ENCODE results near the gene LRBA. TPM values are rescaled to one million over a fixed set of nuclear protein-coding genes. Genes with fewer than 3 reads are reported as not detected.
"Not testable (repeated sequence)": the region's sequence is repeated elsewhere in the genome, so short reads cannot be mapped to it uniquely, and the experiment has no call there.

Gene LRBA
- total RNA-seq, 1 donor from 2014 or later = 52.4 TPM

DNA sequence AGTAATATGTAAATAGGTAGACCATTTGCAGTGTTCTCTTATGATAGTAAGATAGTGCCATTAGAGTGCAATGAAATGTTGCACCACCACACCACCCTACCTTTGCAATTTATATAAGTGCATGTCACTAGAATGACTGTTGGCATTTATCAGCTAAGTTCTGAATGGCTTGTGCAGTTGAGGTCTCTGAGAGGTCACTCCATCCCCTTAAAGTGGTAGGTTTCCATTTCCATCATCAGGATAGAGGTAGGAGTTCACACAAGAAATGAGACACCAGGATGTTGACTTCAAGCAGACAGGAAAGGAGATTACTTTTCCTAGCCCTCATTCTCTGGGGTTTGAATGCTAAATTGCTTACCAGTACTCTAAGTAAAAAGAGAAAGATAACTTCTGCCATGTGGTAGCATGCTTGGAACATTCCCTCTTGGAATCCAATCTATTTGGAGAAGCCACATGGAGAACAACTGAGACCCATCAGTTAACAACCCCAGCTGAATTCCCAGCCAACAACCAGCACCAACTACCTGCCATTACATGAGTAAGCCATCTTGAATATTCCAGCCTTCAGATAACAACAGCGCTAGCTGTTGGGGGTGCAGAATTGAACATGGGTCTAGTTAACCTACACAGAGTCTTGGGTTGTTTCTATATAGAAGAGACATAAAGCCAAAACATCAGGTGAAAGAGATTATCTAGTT is 6.7 kb upstream of the LRBA start:
- no peak for DNase-seq

DNA sequence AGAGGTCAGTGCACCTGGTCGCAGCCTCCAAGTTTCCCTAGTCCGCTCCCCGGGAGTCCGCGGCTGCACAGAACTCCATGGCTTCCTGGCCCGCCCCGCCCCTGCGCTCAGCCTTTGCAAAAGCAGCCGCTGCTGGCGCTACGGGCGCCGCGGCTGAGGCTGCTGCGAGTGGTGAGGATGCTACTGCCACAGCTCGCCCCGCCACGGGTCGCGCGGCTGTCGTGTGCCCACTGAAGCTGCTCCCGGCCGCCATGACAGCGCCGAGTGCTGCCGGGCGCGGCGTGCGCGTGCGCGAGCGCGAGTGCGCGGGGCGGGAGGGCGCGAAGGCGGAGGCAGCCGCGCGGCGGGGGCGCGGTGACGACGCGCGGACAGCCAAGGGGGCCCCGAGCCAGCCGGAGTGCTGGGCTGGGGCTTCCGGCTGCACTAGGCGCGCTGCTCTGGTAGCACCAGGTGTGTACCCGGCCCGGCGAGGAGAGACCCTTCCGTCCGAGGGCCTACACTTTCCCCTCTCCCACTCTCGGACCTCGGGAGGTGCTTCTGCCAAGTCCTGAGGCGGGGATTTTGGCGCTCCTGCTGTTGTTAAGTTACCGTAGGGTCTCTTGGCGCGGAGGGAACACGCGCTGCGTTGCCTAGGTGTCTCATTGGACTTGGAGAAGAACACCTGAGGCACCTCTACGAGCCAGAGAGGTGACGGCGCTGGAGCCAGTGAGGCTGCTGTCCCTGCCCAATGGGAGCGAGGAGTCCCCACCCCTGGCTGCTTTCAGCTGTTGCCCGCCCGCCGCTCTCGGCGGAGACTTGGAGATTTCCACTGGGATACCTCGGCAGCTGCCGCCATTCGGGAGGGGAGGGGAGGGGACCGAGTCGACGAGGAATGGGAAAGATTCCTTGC is 619 bp upstream of the LRBA start:
- DNase-seq = peak; percentile 85

DNA sequence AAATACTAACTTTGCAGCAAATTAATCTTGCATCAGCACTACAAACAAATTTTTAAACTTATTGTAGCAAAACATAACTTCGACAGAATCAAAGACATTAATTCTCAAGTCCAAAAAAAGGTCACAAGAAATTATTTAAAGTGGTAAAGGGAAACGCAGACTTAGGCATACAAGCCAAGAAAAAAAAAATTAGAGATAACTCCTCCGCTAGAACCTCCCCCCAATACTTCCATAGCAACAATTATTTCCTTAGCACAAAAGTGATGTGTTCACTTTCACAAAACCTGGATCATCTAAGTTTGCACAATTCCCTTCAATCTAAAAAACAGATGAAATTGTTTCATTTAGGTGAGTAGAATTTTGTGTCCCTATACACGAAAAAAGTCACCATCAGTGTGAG is 1.1 kb downstream of the LRBA start:
- no peak for DNase-seq

DNA sequence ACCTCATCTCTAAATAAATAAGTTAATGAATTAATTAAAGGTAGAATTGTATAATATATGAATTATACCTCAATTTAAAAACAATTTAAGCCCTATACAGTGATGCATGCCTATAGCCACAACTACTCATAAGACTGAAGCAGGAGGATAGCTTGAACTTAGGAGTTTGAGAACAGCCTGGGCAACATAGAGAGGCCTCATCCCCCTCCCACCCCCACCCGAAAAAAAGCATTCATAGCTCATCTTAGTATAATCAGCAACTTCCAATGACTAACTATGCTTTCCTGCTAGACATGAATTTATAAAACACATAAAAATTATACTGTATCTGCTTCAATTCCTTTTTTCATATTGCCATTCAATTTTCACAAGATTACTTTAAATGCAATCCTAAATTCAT is 1.6 kb downstream of the LRBA start:
- DNase-seq = no peak

DNA sequence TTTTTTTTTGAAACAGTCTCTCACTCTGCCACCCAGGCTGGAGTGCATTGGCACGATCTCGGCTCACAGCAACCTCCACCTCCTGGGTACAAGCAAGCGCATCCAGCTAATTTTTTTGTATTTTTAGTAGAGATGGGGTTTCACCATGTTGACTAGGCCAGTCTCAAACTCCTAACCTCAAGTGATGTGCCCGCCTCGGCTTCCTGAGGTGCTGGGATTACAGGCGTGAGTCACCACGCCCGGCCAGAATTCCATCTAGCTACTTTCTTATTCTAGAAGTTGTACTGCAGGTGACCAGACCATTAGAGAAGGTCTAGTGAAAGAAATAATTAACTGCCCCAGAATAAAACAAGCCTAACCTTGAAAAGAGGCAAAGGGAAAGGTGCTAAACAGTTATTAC is 2.3 kb downstream of the LRBA start:
- DNase-seq = peak; percentile 44

DNA sequence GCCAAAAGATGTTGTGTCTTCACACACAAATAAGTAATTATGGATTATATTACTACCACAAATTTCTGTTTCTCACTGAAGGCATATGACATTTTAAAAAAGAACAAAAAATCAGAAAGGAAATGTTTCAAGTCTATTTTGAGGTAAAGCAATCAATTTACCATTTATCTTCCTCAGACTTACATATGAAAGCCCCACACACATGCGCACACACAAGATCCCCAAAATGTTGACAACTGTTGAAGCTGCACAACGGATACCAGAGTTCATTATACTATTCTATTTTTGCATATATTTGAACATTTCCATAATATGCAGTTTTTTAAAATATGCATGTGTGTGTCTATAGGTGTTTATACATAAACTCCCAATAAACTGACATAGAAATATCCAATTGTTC is 2.7 kb downstream of the LRBA start:
- no peak for DNase-seq

DNA sequence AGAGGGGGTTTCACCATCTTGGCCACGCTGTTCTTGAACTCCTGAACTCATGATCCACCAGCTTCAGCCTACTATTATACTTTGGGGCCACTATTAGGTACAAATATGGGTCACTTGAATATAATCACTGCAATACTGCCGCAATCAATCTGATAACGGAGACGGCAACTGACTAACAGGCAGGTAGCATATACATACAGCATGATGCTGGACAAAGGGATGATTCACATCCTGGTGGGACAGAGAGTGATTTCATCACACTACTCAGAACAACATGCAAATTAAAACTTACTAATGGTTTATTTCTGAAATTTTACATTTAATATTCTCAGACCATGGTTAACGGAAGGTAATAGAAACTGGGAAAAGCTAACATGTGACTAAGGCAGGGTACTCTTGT is 10.9 kb downstream of the LRBA start:
- peak; percentile 82 for DNase-seq

DNA sequence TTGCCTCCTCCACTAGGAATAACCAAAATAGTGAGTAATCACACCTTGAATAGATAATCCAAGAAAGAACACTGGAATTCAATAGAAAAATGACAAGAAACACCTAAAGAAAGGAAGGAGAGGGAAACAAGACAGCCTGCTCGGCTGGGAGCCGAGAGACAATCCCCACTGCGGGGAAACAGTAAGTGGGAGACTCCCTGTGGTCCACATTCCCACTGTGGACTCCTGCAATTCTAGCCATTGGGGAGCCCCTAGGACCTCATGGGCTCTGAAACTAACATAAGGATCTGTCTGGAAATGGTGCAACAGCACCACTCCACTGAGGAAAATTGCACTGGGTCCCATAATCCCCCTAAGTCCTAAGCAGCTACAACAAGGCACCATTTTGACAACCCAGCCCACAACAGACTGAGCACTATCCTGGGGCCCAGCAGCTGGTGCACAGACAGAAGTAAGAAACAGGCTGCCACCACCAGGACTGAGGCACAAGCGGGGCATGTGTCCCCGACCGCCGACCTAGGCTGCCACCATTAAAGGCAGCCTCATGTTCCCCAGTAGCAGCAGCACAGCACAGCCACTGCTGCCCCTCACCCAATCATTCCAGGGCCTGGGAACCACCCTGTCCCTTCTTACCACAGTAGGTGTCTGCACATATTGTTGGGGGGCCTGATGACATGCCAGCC is 14.2 kb downstream of the LRBA start:
- DNase-seq = no peak

DNA sequence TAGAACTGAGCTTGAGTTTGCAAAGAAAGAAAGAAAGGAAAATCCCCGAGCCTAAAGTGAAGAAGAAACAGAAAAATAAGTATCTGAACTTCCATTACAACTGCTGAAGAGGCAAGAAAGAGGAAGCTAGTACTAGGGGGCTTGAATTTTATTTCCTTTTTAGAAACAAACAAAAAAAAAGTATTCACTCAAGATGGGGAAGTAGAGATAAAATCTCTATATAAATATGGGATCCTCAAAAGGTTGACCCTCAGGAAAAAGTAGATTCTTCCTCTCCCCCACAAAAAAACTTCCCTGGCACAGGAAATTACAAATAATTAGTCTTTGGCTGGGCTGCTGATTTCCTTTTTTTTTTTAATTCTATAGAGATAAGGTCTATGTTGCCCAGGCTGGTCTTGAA is 16.0 kb downstream of the LRBA start:
- DNase-seq = no peak

DNA sequence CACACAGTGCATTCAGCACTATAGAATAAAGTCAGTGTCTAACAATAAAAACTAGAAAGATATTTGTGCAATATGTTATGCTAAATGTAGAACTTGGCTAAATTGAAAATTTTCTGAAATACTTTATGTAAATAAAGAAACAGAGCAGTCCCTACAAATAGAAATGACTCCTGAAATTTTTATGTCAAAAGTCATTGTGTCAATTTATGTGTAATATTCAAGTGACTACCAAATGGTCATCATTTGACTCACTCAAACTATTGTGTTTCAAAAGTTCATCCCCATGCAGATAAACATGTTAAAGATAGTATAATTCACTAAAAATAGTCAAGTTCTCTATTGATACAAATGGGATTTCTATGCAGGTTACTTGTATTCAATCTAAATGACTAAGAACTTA is 17.9 kb downstream of the LRBA start:
- DNase-seq = no peak

DNA sequence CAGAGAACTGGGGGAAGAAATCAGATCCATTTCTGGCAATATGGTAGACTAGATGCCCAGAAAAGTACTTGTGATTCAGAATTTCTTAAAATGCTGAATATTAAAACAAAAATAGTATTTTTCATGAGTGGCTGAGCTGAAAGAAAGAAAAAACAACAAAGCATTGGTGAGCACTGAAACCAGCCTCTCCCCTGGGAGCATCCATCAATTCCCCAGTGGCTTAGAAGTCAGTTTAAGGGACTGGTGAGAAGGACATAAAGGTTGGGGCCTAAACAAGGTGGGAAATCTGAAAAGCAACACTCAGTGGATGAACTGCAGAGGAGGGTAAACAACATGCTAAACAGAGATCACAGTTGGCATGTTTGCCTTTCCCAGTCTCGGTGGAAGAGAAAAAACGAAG is 20.4 kb downstream of the LRBA start:
- no peak for DNase-seq

DNA sequence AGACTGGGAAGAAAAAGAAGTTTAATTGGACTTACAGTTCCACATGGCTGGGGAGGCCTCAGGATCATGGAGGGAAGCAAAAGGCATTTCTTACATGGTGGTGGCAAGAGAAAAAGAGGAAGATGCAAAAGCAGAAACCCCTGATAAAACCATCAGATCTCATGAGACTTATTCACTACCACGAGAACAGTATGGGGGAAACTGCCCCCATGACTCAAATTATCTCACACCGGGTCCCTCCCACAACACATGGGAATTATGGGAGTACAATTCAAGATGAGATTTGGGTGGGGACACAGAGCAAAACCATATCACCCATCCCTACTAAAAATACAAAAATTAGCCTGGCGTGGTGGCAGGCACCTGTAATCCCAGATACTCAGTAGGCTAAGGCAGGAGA is 21.5 kb downstream of the LRBA start:
- not testable (repeated sequence) for DNase-seq

DNA sequence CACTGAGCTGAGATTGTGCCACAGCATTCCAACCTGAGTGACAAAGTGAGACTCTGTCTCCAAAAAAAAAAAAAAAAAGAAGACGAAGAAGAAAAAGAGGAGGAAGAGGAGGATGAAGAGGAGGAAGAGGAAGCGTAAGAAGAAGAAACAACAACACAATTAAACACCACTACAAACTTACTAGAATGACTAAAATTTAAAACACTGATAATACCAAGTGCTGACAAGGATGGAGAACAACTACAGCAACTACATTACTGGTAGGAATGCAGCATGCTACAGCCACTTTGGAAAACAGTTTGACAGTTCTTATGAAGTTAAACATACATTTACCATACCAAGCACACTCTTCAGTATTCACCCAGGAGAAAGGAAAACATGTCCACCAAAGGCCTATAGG is 24.1 kb downstream of the LRBA start:
- DNase-seq = no peak

DNA sequence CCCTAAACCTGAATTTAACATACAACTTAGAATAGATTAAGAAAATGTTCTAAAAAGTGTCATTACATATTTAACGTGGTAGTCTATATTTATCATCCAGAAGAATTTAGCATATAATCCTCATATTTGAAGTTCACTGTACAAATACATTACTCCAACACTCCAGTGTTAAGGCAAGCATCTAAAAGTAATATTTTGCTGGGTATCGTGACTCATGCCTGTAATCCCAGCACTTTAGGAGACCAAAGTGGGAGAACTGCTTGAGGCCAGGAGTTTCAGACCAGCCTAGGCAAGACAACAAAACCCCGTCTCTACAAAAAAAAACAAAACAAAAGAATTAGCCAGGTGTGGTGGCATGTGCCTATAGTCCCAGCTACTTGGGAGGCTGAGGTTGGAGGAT is 24.8 kb downstream of the LRBA start:
- no peak for DNase-seq

DNA sequence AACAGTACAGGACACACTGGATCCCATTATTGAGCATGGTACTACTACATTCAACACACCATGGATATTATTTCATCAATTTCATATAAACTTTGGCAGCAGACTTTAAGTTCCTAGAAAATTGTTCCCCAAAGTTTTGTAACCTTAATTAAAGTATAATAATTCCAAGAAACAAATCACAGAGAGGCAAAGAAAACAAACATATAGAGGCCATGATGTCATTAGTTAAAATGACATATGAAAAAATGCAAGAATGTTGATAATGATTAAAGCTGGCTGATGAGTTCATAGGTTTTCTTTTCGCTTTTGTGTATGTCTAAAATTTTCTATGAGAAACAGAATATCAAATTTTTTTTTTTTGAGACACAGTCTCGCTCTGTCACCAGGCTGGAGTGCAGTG is 26.8 kb downstream of the LRBA start:
- DNase-seq = no peak

DNA sequence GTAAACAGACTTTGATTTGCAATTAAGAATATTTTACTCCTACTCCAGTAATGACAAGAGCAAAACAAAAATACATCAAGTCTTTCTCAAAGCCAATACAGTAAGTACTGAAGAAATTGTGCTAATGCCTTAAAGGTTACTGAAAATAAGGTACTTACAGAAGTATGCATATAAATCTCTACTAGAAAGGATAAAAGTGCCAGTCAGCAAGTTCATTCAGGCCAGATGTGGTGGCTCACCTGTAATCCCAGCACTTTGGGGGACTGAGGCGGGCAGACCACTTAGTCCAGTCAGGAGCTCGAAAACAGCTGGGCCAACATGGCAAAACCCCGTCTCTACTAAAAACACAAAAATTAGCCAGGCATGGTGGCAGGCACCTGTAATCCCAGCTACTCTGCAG is 27.9 kb downstream of the LRBA start:
- DNase-seq = no peak

DNA sequence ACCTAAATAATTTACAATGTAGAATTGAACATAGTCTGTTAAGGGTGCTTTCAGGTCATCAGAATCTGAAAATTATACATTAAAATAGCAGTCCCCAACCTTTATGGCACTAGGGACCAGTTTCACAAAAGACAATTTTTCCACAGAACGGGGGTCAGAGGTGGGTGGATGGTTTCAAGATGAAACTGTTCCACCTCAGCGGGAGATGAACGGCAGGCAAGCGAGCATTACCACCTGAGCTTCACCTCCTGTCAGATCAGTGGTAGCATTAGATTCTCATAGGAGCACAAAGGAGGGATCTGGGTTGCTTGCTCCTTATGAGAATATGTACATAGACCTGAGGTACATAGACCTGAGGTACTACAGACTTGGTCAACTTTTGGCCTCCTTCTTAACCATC is 29.0 kb downstream of the LRBA start:
- DNase-seq = no peak

DNA sequence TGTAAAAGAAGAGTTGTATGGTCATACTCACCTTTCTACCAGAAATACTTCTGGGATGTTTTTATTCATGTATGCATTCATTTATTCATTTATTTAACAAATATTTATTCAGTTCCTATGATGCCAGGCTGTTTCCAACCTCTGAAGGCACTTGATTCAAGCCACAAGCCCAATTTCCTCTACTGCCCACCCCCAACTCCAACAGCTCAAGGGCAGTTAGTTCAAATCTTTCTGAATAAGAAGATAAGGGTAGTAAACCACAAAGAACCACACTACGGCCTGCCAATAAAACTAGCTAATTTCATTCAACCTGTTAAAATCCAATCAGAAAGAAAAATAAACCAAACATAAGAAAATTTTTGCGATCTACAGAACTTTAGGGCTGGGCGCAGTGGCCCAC is 31.2 kb downstream of the LRBA start:
- no peak for DNase-seq

DNA sequence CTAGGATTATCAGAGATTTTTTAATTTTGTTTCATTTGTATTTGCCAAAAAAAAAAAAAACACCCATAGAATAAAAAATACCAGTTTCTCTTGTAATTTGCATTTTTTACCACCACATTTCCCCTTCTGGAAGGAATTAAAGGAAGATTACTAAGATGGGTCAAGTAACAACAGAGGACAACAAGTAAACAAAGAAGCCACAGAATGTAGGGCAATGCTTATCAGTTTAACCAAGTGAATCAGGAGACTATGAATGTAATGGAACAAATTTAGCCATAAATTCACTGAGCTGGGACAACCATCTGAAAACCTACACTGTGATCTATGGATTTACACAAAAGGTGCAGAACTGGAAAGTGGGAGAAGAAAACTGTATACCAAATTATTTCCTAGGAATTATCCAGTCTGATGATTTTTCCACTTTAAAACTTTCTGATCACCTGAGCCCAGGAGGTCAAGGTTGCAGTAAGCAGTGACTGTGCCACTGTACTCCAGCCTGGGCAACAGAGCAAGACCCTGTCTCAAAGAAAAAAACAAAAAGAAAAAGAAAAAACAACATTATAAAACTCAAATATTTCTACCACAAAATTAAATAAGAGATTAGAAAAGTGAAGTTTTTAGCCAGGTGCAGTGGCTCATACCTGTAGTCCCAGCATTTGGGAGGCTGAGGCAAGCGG is 32.4 kb downstream of the LRBA start:
- DNase-seq = no peak

DNA sequence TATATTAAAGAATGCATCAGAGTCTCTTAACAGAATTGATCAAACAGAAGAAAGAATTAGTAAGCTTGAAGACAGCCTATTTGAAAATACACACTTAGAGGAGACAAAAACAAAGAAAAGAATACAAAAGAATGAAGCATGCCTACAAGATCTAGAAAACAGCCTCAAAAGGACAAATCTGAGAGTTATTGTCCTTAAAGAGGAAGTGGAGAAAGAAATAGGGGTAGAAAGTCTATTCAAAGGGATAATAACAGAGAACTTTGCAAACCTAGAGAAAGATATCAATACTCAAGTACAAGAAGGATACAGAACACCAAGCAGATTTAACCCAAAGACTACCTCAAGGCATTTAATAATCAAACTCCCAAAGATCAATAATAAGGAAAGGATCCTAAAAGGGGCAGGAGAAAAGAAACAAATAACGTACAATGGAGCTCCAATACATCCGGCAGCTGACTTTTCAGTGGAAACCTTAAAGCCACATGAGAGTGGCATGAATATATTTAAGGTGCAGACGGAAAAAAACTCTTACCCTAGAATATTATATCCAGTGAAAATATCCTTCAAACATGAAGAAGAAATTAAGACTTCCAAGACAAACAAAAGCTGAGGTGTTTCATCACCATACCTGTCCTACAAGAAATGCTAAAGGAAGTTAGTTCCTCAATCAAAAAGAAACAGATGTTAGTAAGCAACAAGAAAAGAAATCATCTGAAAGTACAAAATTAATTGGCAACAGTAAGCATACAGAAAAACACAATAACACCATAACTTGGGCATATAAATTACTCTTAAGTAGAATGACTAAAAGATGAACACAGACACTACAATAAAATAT is 36.1 kb downstream of the LRBA start:
- no peak for DNase-seq

DNA sequence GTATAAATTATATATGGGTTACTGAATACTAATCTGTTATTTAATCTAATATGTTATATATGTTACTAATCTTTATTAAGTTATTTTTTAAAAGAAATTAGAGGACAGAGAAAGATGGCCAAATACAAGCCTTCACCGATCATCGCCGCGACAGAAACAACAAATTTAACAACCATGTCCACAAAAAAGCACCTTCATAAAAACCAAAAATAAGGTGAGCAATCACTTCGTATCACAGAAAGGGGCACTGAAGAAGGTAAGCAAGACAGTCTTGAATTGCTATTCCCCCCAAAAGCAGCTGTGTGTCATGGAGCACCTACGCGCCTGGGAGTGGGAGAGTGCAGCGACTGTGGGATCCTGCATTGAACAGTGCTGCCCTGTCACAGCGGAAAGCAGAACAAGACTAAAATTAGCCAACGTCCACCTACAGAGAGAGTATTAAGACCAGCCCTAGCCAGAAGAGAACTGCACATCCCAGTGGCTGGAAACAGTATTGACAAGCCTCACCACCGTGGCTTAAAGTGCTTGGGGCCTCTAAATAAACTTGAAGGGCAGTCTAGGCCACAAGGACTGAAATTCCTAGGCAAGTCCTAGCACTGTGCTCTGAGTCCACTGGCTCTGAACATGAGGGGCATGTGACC is 38.5 kb downstream of the LRBA start:
- no peak for DNase-seq

DNA sequence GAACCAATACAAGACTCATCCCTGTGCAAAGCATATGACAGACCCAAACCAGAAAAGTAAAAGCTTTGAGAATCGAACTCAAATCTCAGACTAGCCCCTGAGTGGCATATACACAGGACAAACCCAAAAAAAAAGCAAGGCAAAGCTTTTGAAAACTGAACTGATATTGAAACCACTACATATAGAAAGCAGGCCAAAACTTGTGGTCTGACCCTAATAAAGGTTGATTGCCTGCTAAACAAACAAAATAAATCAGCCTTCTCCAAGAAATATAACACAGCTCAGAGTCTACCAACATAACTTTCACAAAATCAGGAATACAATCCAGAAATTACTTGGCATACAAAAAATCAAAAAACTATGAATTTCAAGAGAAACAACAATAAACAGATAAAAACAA is 40.3 kb downstream of the LRBA start:
- DNase-seq = no peak

All from dermis blood vessel endothelial cell (primary cell).